HepG2 (cell line): ENCODE measurements around the gene RXYLT1. TPM values are rescaled to one million over a fixed set of nuclear protein-coding genes. Genes with fewer than 3 reads are reported as not detected.

ENCODE experiments used
- ATAC-seq: fragments of 200-7000 bp; cut with Tn5 transposase; 3 replicates; pipeline ENCODE4 v1.9.1; 2020; ENCODE audit warnings: mild to moderate bottlenecking, moderate library complexity
- BruUV-seq: library from RNA; stranded (reverse); fragments of 400-500 nt; replicated peaks from 2 replicates; lab custom pipeline; 2021; lab: Mats Ljungman, UMichigan
- CTCF ChIA-PET: fragments of 300-600 bp; formaldehyde crosslinking; extraction: SDS; loops from one replicate; lab custom pipeline; 2021; ENCODE audit warnings: low total read pairs, inconsistent platforms, low intra/inter-chr PET ratio; lab: Yijun Ruan, JAX
- POLR2A ChIA-PET: fragments of 350-600 bp; sonication (Branson Sonifier 250); formaldehyde crosslinking; loops from one replicate; lab custom pipeline; 2020; ENCODE audit warnings: antibody characterized with exemption, inconsistent platforms; lab: Yijun Ruan, JAX
- DNase-seq: peaks from one replicate; pipeline ENCODE4 v3.0.0-alpha.2; 2015; ENCODE audit warnings: low spot score
- FAIRE-seq: peaks from 3 replicates; lab custom pipeline; 2011; peaks lifted over from hg19 to GRCh38; lab: Jason Lieb, UNC
- H2AFZ ChIP-seq: one replicate; pipeline ENCODE4 v1.6.1; 2011; ENCODE audit warnings: low read length, inconsistent platforms
- H3K27ac ChIP-seq: fragments of 300-600 bp; 3 replicates; pipeline ENCODE4 v1.8.0; 2011; ENCODE audit warnings: mixed run types, mild to moderate bottlenecking, mixed read lengths, low read length, inconsistent platforms; ENCODE audit not compliant: insufficient read depth; ENCODE audit errors: extremely low read length
- H3K27me3 ChIP-seq, 2 experiments: fragments of 200-600 bp in 1 of 2; 2 replicates in 1 of 2; 3 replicates in 1 of 2; pipeline versions ENCODE4 v1.6.0 to v1.8.0; 2011; ENCODE audit warnings: low read length in 2 of 2, mild to moderate bottlenecking in 2 of 2, moderate library complexity in 2 of 2, inconsistent platforms in 1 of 2; ENCODE audit not compliant: insufficient read depth in 2 of 2, control insufficient read depth in 1 of 2
- H3K36me3 ChIP-seq, 2 experiments: fragments of 200-600 bp in 1 of 2; replicated peaks in 1 of 2; 2 replicates in 1 of 2; 3 replicates in 1 of 2; pipeline versions ENCODE4 v1.5.1 to v1.8.0; 2011; ENCODE audit warnings: low read length in 2 of 2, inconsistent platforms in 1 of 2; ENCODE audit not compliant: insufficient read depth in 2 of 2, control insufficient read depth in 1 of 2
- H3K4me1 ChIP-seq: 2 replicates; pipeline ENCODE4 v1.5.1; 2012; ENCODE audit warnings: low read length, inconsistent platforms; ENCODE audit not compliant: insufficient read depth
- H3K4me2 ChIP-seq: 2 replicates; pipeline ENCODE4 v1.6.0; 2011; ENCODE audit warnings: low read depth, low read length, inconsistent platforms
- H3K4me3 ChIP-seq, 3 experiments: fragments of 200-600 bp in 1 of 3; sonication (generic), shearing (Covaris generic) in 1 of 3; replicated peaks in 1 of 3; 2 replicates each; pipeline ENCODE4 v1.5.1; 2011 to 2016; ENCODE audit warnings: low read length in 3 of 3, inconsistent platforms in 2 of 3, low read depth in 2 of 3, mild to moderate bottlenecking in 2 of 3, control low read depth in 1 of 3, mixed read lengths in 1 of 3; ENCODE audit not compliant: insufficient read depth in 1 of 3
- H3K79me2 ChIP-seq: one replicate; pipeline ENCODE4 v1.6.1; 2011; ENCODE audit warnings: low read length, inconsistent platforms; ENCODE audit not compliant: insufficient read depth
- H3K9ac ChIP-seq: 2 replicates; pipeline ENCODE4 v1.6.0; 2011; ENCODE audit warnings: mild to moderate bottlenecking, low read depth, low read length, inconsistent platforms; ENCODE audit not compliant: insufficient read depth
- H3K9me3 ChIP-seq: 2 replicates; pipeline ENCODE4 v1.5.1; 2012; ENCODE audit warnings: mild to moderate bottlenecking, low read length
- H4K20me1 ChIP-seq: 2 replicates; pipeline ENCODE4 v1.6.0; 2011; ENCODE audit warnings: inconsistent platforms, mild to moderate bottlenecking, low read length, moderate library complexity; ENCODE audit not compliant: insufficient read depth
- CHD2 ChIP-seq: IDR thresholded peaks from 2 replicates; pipeline ENCODE4 v1.6.1; 2011; ENCODE audit warnings: low read depth, low read length, improper control_type of control experiment
- EP300 ChIP-seq, 3 experiments: sonication (generic) in 1 of 3; formaldehyde crosslinking in 1 of 3; IDR thresholded peaks; 2 replicates each; pipeline versions ENCODE4 v1.5.1 to v1.6.1; 2011 to 2020; ENCODE audit warnings: low read depth in 2 of 3, low read length in 2 of 3, borderline replicate concordance in 1 of 3, improper control_type of control experiment in 1 of 3, mild to moderate bottlenecking in 1 of 3, missing genetic modification reagents in 1 of 3, moderate library complexity in 1 of 3
- FOXM1 ChIP-seq: sonication (generic); formaldehyde crosslinking; IDR thresholded peaks from 2 replicates; pipeline ENCODE4 v1.5.0; 2020; ENCODE audit warnings: missing genetic modification reagents
- GTF3A ChIP-seq: sonication (generic); formaldehyde crosslinking; conservative IDR thresholded peaks from 2 replicates; pipeline ENCODE4 v1.4.0; 2020; ENCODE audit warnings: mild to moderate bottlenecking, missing genetic modification reagents
- HMGA1 ChIP-seq: sonication (generic); formaldehyde crosslinking; conservative IDR thresholded peaks from 2 replicates; pipeline ENCODE4 v1.4.0; 2020; ENCODE audit warnings: missing genetic modification reagents
- KLF11 ChIP-seq: IDR thresholded peaks from 2 replicates; pipeline ENCODE4 v1.6.1; 2016; ENCODE audit warnings: missing compliant biosample characterization
- MIER2 ChIP-seq: IDR thresholded peaks from 2 replicates; pipeline ENCODE4 v1.6.1; 2016; ENCODE audit warnings: missing biosample characterization, missing genetic modification reagents
- ONECUT2 ChIP-seq: sonication (generic); formaldehyde crosslinking; IDR thresholded peaks from 2 replicates; pipeline ENCODE4 v1.4.0; 2020; ENCODE audit warnings: missing genetic modification reagents
- RFX5 ChIP-seq: IDR thresholded peaks from 2 replicates; pipeline ENCODE4 v1.6.1; 2011; ENCODE audit warnings: low read depth, low read length, improper control_type of control experiment
- ZFP37 ChIP-seq: sonication (generic); formaldehyde crosslinking; IDR thresholded peaks from 2 replicates; pipeline ENCODE4 v1.4.0; 2020; ENCODE audit warnings: missing genetic modification reagents, borderline replicate concordance
- ZNF260 ChIP-seq: sonication (generic); formaldehyde crosslinking; IDR thresholded peaks from 2 replicates; pipeline ENCODE4 v1.4.0; 2020; ENCODE audit warnings: missing genetic modification reagents, low read depth, mild to moderate bottlenecking, borderline replicate concordance
- ZNF274 ChIP-seq: sonication (generic); formaldehyde crosslinking; IDR thresholded peaks from 2 replicates; pipeline ENCODE4 v1.5.1; 2020; ENCODE audit warnings: mild to moderate bottlenecking, missing genetic modification reagents
- ZNF672 ChIP-seq: sonication (generic); formaldehyde crosslinking; IDR thresholded peaks from 2 replicates; pipeline ENCODE4 v1.8.1; 2022; ENCODE audit warnings: missing genetic modification reagents
- WGBS: methylation state at CpG from one replicate; pipeline ENCODE4 v1.1.6; 2017; ENCODE audit warnings: low lambda C conversion rate; 5-methylcytosine and 5-hydroxymethylcytosine counted together
- in situ Hi-C: cut with HindIII; loops from 2 replicates; pipeline ENCODE4 v1.10.0; 2017; ENCODE audit warnings: low pct_unique_long_range_greater_than_20kb; ENCODE audit not compliant: extremely low pct_ligation_motif_present
- intact Hi-C: fragments of 100-400 bp; cut with micrococcal nuclease; formaldehyde crosslinking; loops from one replicate; pipeline ENCODE4 v1.10.0; 2022; ENCODE audit not compliant: unreplicated experiment
- polyA plus RNA-seq, 8 experiments: library from polyadenylated mRNA; depleted of rRNA in 3 of 8; stranded (reverse) in 7 of 8; unstranded in 1 of 8; fragments of >200 nt; fragmentation: Illumina TruSeq in 4 of 8; extraction: Trizol in 4 of 8; gene quantifications; 2 replicates each; pipeline versions ENCODE4 v1.2.1 to v1.2.3, GENCODE V29; 2011 to 2016; ENCODE audit warnings: low read depth in 4 of 8, missing spikeins in 1 of 8, mixed read lengths in 1 of 8; ENCODE audit not compliant: insufficient read depth in 1 of 8
- total RNA-seq, 5 experiments: library from RNA; depleted of rRNA; stranded (reverse); fragments of >200 nt; fragmentation: Illumina TruSeq; extraction: Trizol; gene quantifications; 2 replicates each; pipeline ENCODE4 v1.2.3, GENCODE V29; 2016; ENCODE audit warnings: low read depth in 1 of 5
- TF ChIP-seq, protein P1 (sequence below): sonication (generic); formaldehyde crosslinking; IDR thresholded peaks from 2 replicates; pipeline ENCODE4 v1.4.0; 2020; ENCODE audit warnings: missing genetic modification reagents, borderline replicate concordance
- TF ChIP-seq, protein P2 (sequence below): sonication (generic); formaldehyde crosslinking; IDR thresholded peaks from 2 replicates; pipeline ENCODE4 v1.8.1; 2023; ENCODE audit warnings: mild to moderate bottlenecking, missing genetic modification reagents

Gene RXYLT1
- total and polyA plus RNA-seq, 2 of the 13 experiments (the other 11 are each of a cell fraction or from before 2014, with no cell fraction given), result 8.3 to 15.5 TPM

DNA sequence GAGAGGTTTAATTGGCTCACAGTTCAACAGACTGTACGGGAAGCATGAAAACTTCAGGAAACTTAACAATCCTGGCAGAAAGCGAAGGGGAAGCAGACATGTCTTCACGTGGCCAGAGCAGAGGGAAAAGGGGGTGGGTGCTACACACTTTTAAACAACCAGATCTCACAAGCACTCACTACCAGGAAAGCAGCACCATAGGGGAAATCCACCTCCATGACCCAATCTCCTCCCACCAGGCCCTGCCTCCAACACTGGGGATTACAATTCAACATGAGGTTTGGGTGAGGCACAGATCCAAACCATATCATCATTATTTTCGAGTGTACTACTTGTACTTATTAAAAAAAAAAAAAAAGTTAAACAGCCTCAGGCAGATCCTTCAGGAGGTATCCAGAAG is 29.9 kb downstream of the RXYLT1 start:
- in situ Hi-C loops (loop anchor here (10.0 to 25.0 kb wide), 2 partner anchors 147 to 385 kb away; partner anchors contain the start of gene DPY19L2), intact Hi-C loops (no loop called here)
- H3K4me2 ChIP-seq, result no peak overlapping the region
- no peaks in the 10 kb centered on the region for H3K79me2 ChIP-seq
- H3K4me1 ChIP-seq, result peaks cover 35% of the 10 kb centered on the region
- H2AFZ ChIP-seq, result no peak overlapping the region
- no TSS peak for BruUV-seq
- no peaks in the 10 kb centered on the region for H4K20me1 ChIP-seq
- WGBS, result 83% methylated on average over 4 of the region's 4 CpGs
- H3K27me3 ChIP-seq, result no peaks in the 10 kb centered on the region
- no peak for ATAC-seq
- no peak overlapping the region for H3K27ac ChIP-seq
- ChIA-PET CTCF (no interaction called here), POLR2A (no interaction called here)
- no peak overlapping the region for H3K9ac ChIP-seq
- DNase-seq, result no peak
- no peak overlapping the region for H3K4me3 ChIP-seq
- H3K36me3 ChIP-seq, result peaks cover 0 to 2% of the 10 kb centered on the region in 2 experiments; a peak in 3 of 5 replicates
- H3K9me3 ChIP-seq, result no peaks in the 10 kb centered on the region
- no peak for FAIRE-seq
- TF ChIP-seq ZFP37 (CRISPR knock-in tag) (no peak), GTF3A (CRISPR knock-in tag) (no peak), HMGA1 (CRISPR knock-in tag) (no peak), FOXM1 (no peak), ZNF260 (CRISPR knock-in tag) (no peak), MIER2 (no peak), ONECUT2 (no peak), ZNF274 (no peak), EP300 (IDR thresholded peaks at IDR 0.05; ENCODE audit: low read depth in 2 of 2, low read length in 2 of 2) (no peak), EP300 (CRISPR knock-in tag; IDR thresholded peaks at IDR 0.05; ENCODE audit: borderline replicate concordance) (no peak), RFX5 (no peak), ZNF672 (CRISPR knock-in tag) (no peak), KLF11 (CRISPR knock-in tag) (no peak), CHD2 (no peak)
- TF ChIP-seq, protein P1, sequence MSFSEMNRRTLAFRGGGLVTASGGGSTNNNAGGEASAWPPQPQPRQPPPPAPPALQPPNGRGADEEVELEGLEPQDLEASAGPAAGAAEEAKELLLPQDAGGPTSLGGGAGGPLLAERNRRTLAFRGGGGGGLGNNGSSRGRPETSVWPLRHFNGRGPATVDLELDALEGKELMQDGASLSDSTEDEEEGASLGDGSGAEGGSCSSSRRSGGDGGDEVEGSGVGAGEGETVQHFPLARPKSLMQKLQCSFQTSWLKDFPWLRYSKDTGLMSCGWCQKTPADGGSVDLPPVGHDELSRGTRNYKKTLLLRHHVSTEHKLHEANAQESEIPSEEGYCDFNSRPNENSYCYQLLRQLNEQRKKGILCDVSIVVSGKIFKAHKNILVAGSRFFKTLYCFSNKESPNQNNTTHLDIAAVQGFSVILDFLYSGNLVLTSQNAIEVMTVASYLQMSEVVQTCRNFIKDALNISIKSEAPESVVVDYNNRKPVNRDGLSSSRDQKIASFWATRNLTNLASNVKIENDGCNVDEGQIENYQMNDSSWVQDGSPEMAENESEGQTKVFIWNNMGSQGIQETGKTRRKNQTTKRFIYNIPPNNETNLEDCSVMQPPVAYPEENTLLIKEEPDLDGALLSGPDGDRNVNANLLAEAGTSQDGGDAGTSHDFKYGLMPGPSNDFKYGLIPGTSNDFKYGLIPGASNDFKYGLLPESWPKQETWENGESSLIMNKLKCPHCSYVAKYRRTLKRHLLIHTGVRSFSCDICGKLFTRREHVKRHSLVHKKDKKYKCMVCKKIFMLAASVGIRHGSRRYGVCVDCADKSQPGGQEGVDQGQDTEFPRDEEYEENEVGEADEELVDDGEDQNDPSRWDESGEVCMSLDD, result no peak
- TF ChIP-seq, protein P2, sequence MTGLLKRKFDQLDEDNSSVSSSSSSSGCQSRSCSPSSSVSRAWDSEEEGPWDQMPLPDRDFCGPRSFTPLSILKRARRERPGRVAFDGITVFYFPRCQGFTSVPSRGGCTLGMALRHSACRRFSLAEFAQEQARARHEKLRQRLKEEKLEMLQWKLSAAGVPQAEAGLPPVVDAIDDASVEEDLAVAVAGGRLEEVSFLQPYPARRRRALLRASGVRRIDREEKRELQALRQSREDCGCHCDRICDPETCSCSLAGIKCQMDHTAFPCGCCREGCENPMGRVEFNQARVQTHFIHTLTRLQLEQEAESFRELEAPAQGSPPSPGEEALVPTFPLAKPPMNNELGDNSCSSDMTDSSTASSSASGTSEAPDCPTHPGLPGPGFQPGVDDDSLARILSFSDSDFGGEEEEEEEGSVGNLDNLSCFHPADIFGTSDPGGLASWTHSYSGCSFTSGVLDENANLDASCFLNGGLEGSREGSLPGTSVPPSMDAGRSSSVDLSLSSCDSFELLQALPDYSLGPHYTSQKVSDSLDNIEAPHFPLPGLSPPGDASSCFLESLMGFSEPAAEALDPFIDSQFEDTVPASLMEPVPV (CRISPR knock-in tag), result no peak
